H1 (cell line): Measurements from ENCODE around the gene CELF1. TPM values are rescaled to one million over a fixed set of nuclear protein-coding genes. Genes with fewer than 3 reads are reported as not detected.

Source experiments
- CTCF ChIA-PET: fragments of 300-600 bp; sonication (Branson Sonifier 250); formaldehyde crosslinking; loops from one replicate; lab custom pipeline; 2021; ENCODE audit not compliant: partially characterized antibody; lab: Charles Lee
- POLR2A ChIA-PET: fragments of 300-600 bp; sonication (Branson Sonifier 250); formaldehyde crosslinking; loops from one replicate; lab custom pipeline; 2021; ENCODE audit warnings: inconsistent platforms; ENCODE audit not compliant: partially characterized antibody; lab: Charles Lee
- DNase-seq, 2 experiments: peaks; one replicate each; pipeline versions ENCODE4 v3.0.0 to v3.0.0-alpha.2; 2010 to 2022; ENCODE audit warnings: low spot score in 2 of 2, low read depth in 1 of 2, mixed read lengths in 1 of 2
- FAIRE-seq: peaks from 2 replicates; lab custom pipeline; 2011; peaks lifted over from hg19 to GRCh38; lab: Jason Lieb, UNC
- H2AFZ ChIP-seq: 2 replicates; pipeline ENCODE4 v1.8.1; 2012; ENCODE audit warnings: low read length, inconsistent platforms
- H2AK5ac ChIP-seq: 2 replicates; pipeline ENCODE4 v1.6.1; 2013; ENCODE audit warnings: low read depth, low read length
- H2BK120ac ChIP-seq: replicated peaks from 2 replicates; pipeline ENCODE3; 2013; ENCODE audit warnings: low read depth, low read length, inconsistent platforms
- H2BK12ac ChIP-seq: 2 replicates; pipeline ENCODE4 v1.6.1; 2013; ENCODE audit warnings: low read depth, low read length
- H2BK15ac ChIP-seq: 2 replicates; pipeline ENCODE4 v1.6.1; 2013; ENCODE audit warnings: low read length
- H2BK20ac ChIP-seq: 2 replicates; pipeline ENCODE4 v1.6.1; 2013; ENCODE audit warnings: low read length
- H2BK5ac ChIP-seq: 2 replicates; pipeline ENCODE4 v1.6.1; 2013; ENCODE audit warnings: low read depth, low read length
- H3K14ac ChIP-seq: 2 replicates; pipeline ENCODE4 v1.6.1; 2013; ENCODE audit warnings: inconsistent platforms; ENCODE audit not compliant: insufficient read length
- H3K18ac ChIP-seq: 2 replicates; pipeline ENCODE4 v1.6.1; 2013; ENCODE audit warnings: low read length; ENCODE audit errors: extremely low read depth
- H3K23ac ChIP-seq: 2 replicates; pipeline ENCODE4 v1.6.1; 2013; ENCODE audit warnings: inconsistent platforms; ENCODE audit not compliant: insufficient read length
- H3K23me2 ChIP-seq: 2 replicates; pipeline ENCODE4 v1.6.1; 2013; ENCODE audit warnings: low read depth, low read length
- H3K27ac ChIP-seq: 2 replicates; pipeline ENCODE4 v1.6.1; 2011; ENCODE audit warnings: low read depth, low read length, inconsistent platforms
- H3K27me3 ChIP-seq, 4 experiments: replicated peaks in 1 of 4; 1 replicate in 1 of 4; 2 replicates in 3 of 4; pipeline versions ENCODE4 v1.6.1 to v1.8.1; 2011 to 2013; ENCODE audit warnings: low read length in 3 of 4, mild to moderate bottlenecking in 3 of 4, inconsistent platforms in 2 of 4, mixed read lengths in 2 of 4, moderate library complexity in 1 of 4; ENCODE audit not compliant: control insufficient read depth in 3 of 4, insufficient read depth in 3 of 4; ENCODE audit errors: extremely low read depth in 1 of 4
- H3K36me3 ChIP-seq, 4 experiments: 2 replicates each; pipeline versions ENCODE4 v1.6.1 to v1.8.1; 2011 to 2013; ENCODE audit warnings: mild to moderate bottlenecking in 4 of 4, low read length in 3 of 4, moderate library complexity in 2 of 4, control low read depth in 1 of 4, inconsistent platforms in 1 of 4; ENCODE audit not compliant: insufficient read depth in 4 of 4, control insufficient read depth in 2 of 4
- H3K4ac ChIP-seq: replicated peaks from 2 replicates; pipeline ENCODE3; 2013; ENCODE audit warnings: low read length, low read depth, mixed read lengths, inconsistent platforms; ENCODE audit not compliant: insufficient read length
- H3K4me1 ChIP-seq, 4 experiments: replicated peaks in 1 of 4; 1 replicate in 1 of 4; 2 replicates in 3 of 4; pipeline versions ENCODE4 v1.6.1 to v1.8.1; 2011 to 2013; ENCODE audit warnings: low read length in 3 of 4, inconsistent platforms in 2 of 4, mixed read lengths in 1 of 4; ENCODE audit not compliant: insufficient read depth in 4 of 4, control insufficient read depth in 3 of 4
- H3K4me2 ChIP-seq, 2 experiments: 2 replicates each; pipeline versions ENCODE4 v1.6.1 to v1.8.1; 2011 to 2013; ENCODE audit warnings: low read depth in 2 of 2, low read length in 2 of 2, control low read depth in 1 of 2, inconsistent platforms in 1 of 2, mild to moderate bottlenecking in 1 of 2; ENCODE audit not compliant: insufficient read depth in 1 of 2
- H3K4me3 ChIP-seq, 4 experiments: fragments of 200-600, 300-600 bp in 1 of 4; sonication (generic), shearing (Covaris generic), sonication (Bioruptor Twin) in 1 of 4; 2 replicates each; pipeline versions ENCODE4 v1.5.1 to v1.8.1; 2011 to 2016; ENCODE audit warnings: low read length in 4 of 4, low read depth in 3 of 4, control low read depth in 2 of 4, inconsistent platforms in 2 of 4, mild to moderate bottlenecking in 2 of 4, mixed read lengths in 1 of 4, moderate library complexity in 1 of 4; ENCODE audit not compliant: insufficient read depth in 2 of 4; ENCODE audit errors: extremely low read depth in 1 of 4
- H3K56ac ChIP-seq: replicated peaks from 2 replicates; pipeline ENCODE3; 2013; ENCODE audit warnings: low read depth, mild to moderate bottlenecking, mixed read lengths, low read length, inconsistent platforms; ENCODE audit not compliant: insufficient read length
- H3K79me1 ChIP-seq: 2 replicates; pipeline ENCODE4 v1.6.1; 2013; ENCODE audit warnings: low read depth, low read length, control low read depth
- H3K79me2 ChIP-seq, 2 experiments: 2 replicates each; pipeline versions ENCODE4 v1.6.1 to v1.8.1; 2012 to 2013; ENCODE audit warnings: low read length in 2 of 2, mild to moderate bottlenecking in 2 of 2, inconsistent platforms in 1 of 2; ENCODE audit not compliant: insufficient read depth in 2 of 2, control insufficient read depth in 1 of 2
- H3K9ac ChIP-seq, 4 experiments: replicated peaks in 1 of 4; 1 replicate in 1 of 4; 2 replicates in 3 of 4; pipeline versions ENCODE4 v1.6.1 to v1.8.1; 2011 to 2013; ENCODE audit warnings: low read depth in 3 of 4, low read length in 3 of 4, control low read depth in 2 of 4, mild to moderate bottlenecking in 2 of 4, moderate library complexity in 2 of 4, inconsistent platforms in 1 of 4; ENCODE audit errors: extremely low read depth in 1 of 4
- H3K9me3 ChIP-seq, 2 experiments: 2 replicates each; pipeline versions ENCODE4 v1.6.1 to v1.8.1; 2012 to 2013; ENCODE audit warnings: mild to moderate bottlenecking in 2 of 2, moderate library complexity in 2 of 2, control low read depth in 1 of 2, inconsistent platforms in 1 of 2, low read depth in 1 of 2, low read length in 1 of 2, mixed read lengths in 1 of 2; ENCODE audit not compliant: insufficient read depth in 2 of 2
- H4K20me1 ChIP-seq, 2 experiments: replicated peaks in 1 of 2; 2 replicates each; pipeline versions ENCODE3 to v1.8.1; 2011 to 2013; ENCODE audit warnings: inconsistent platforms in 2 of 2, low read length in 2 of 2, mild to moderate bottlenecking in 1 of 2; ENCODE audit not compliant: insufficient read depth in 2 of 2, control insufficient read depth in 1 of 2
- H4K5ac ChIP-seq: 2 replicates; pipeline ENCODE4 v1.6.1; 2013; ENCODE audit warnings: low read length, low read depth, mixed read lengths, inconsistent platforms; ENCODE audit not compliant: insufficient read length
- H4K8ac ChIP-seq: 2 replicates; pipeline ENCODE4 v1.8.0; 2013; ENCODE audit warnings: mild to moderate bottlenecking, moderate library complexity, low read length, inconsistent platforms; ENCODE audit not compliant: insufficient read depth; ENCODE audit errors: extremely low read depth
- H4K91ac ChIP-seq: replicated peaks from 2 replicates; pipeline ENCODE3; 2013; ENCODE audit warnings: low read length, mixed read lengths, inconsistent platforms; ENCODE audit not compliant: insufficient read length
- JUND ChIP-seq: IDR thresholded peaks from 2 replicates; pipeline ENCODE4 v1.6.1; 2011; ENCODE audit warnings: mild to moderate bottlenecking, improper control_type of control experiment, low read length
- MAFK ChIP-seq: IDR thresholded peaks from 2 replicates; pipeline ENCODE4 v1.6.1; 2012; ENCODE audit warnings: low read depth, mild to moderate bottlenecking, improper control_type of control experiment, low read length
- RBBP5 ChIP-seq: IDR thresholded peaks from 2 replicates; pipeline ENCODE4 v1.7.1; 2012; ENCODE audit warnings: low read depth, mild to moderate bottlenecking, inconsistent platforms, low read length, moderate library complexity, borderline replicate concordance
- YY1 ChIP-seq: IDR thresholded peaks from 2 replicates; pipeline ENCODE4 v1.6.1; 2011; ENCODE audit warnings: low read depth, mild to moderate bottlenecking, low read length
- WGBS, 2 experiments: shearing (Covaris generic) in 1 of 2; methylation state at CpG; one replicate each; pipeline versions ENCODE4 v1.1.6 to v1.1.7; 2013 to 2015; ENCODE audit warnings: low lambda C conversion rate in 2 of 2, mixed read lengths in 2 of 2, inconsistent platforms in 1 of 2, low coverage in 1 of 2, missing lambda C conversion rate in 1 of 2; ENCODE audit not compliant: insufficient replicate concordance in 2 of 2, insufficient coverage in 1 of 2, insufficient read length in 1 of 2; ENCODE audit errors: extremely low coverage in 1 of 2, missing lambda C conversion rate in 1 of 2; 5-methylcytosine and 5-hydroxymethylcytosine counted together
- polyA plus RNA-seq, 7 experiments: library from polyadenylated mRNA; depleted of rRNA in 3 of 7; stranded (reverse) in 5 of 7; unstranded in 2 of 7; fragments of >200 nt in 5 of 7; fragments of 200-250 nt in 2 of 7; gene quantifications; 1 replicate in 5 of 7; 2 replicates in 1 of 7; 4 replicates in 1 of 7; pipeline versions ENCODE4 v1.2.1 to v1.2.3, GENCODE V29; 2011 to 2013; ENCODE audit warnings: missing spikeins in 2 of 7, mixed read lengths in 2 of 7
- total RNA-seq: library from RNA; stranded (reverse); fragmentation: NEBNext Ultra II Directional; extraction: Animal tissue kit (Norgen Biotek cat#: 25700); gene quantifications from 2 replicates; pipeline ENCODE4 v1.2.1, GENCODE V29; 2021

CELF1 gene
- total and polyA plus RNA-seq, 2 of the 8 experiments (the other 6 are each of a cell fraction or from before 2014, with no cell fraction given): 131 to 197 TPM

- no peak overlapping the region for H2BK5ac ChIP-seq
- H3K9me3 ChIP-seq: no peaks in the 10 kb centered on the region
- H4K8ac ChIP-seq: no peak overlapping the region
- no peak overlapping the region for H2AK5ac ChIP-seq
- DNase-seq: no peak
- no peak overlapping the region for H4K5ac ChIP-seq
- H3K23ac ChIP-seq: no peak overlapping the region
- H3K4me1 ChIP-seq: peaks cover 11 to 25% (median 15%) of the 10 kb centered on the region in 4 experiments
- peaks cover 0 to 15% of the 10 kb centered on the region in 2 experiments for H4K20me1 ChIP-seq
- WGBS, 2 experiments: 81% methylated on average over 5 of the region's 5 CpGs; no CpG with 5 or more reads in 1 of the 2 experiments
- no peak overlapping the region for H3K14ac ChIP-seq
- no peak overlapping the region for H3K18ac ChIP-seq
- H3K4me2 ChIP-seq: no peak overlapping the region
- H3K4ac ChIP-seq: no peak overlapping the region
- H3K27ac ChIP-seq: peak overlapping the region; percentile 65; the same call in 1 of the 2 replicates
- H3K23me2 ChIP-seq: no peaks in the 10 kb centered on the region
- no peak overlapping the region for H2AFZ ChIP-seq
- no peak for FAIRE-seq
- H2BK20ac ChIP-seq: no peak overlapping the region
- CTCF ChIA-PET: interaction anchor here (0.9 to 1.8 kb wide), 6 partner anchors 7 to 57 kb away, joined by 3 to 5 read pairs (median 3); no protein-coding TSS in a partner anchor
- peaks cover 10% of the 10 kb centered on the region for H3K79me1 ChIP-seq
- no peak overlapping the region for H3K9ac ChIP-seq
- H3K56ac ChIP-seq: no peak overlapping the region
- peaks cover 0 to 13% of the 10 kb centered on the region in 2 experiments; a peak in 2 of 4 replicates for H3K79me2 ChIP-seq
- no peak overlapping the region for H3K4me3 ChIP-seq
- TF ChIP-seq RBBP5: no peak
- no peak for TF ChIP-seq MAFK
- TF ChIP-seq JUND: peak; percentile 61; the same call in 1 of the 2 replicates
- peak; percentile 86 for TF ChIP-seq YY1
- H2BK15ac ChIP-seq: no peak overlapping the region
- POLR2A ChIA-PET: interaction anchor here (0.8 to 1.6 kb wide), 3 partner anchors 9 to 24 kb away, joined by 3 to 4 read pairs (median 4); no protein-coding TSS in a partner anchor
- H3K27me3 ChIP-seq: no peaks in the 10 kb centered on the region
- H2BK12ac ChIP-seq: no peak overlapping the region
- H3K36me3 ChIP-seq: peaks cover 0 to 25% (median 1%) of the 10 kb centered on the region in 4 experiments; a peak in 3 of 8 replicates
- H2BK120ac ChIP-seq: no peak overlapping the region
- no peak overlapping the region for H4K91ac ChIP-seq
Observed at GRCh38 chr11:47464483-47464882, 88.4 kb downstream of the CELF1 start.
